A673 (cell line): ENCODE measurements around the gene TMEM186. TPM values are rescaled to one million over a fixed set of nuclear protein-coding genes. Genes with fewer than 3 reads are reported as not detected.
"Not testable (repeated sequence)": the region's sequence is repeated elsewhere in the genome, so short reads cannot be mapped to it uniquely, and the experiment has no call there.

Source experiments
- BruUV-seq: library from RNA; stranded (reverse); fragments of 400-500 nt; replicated peaks from 2 replicates; lab custom pipeline; 2021; lab: Mats Ljungman, UMichigan
- CTCF ChIA-PET: fragments of 300-600 bp; sonication (Branson Sonifier 250); formaldehyde crosslinking; loops from one replicate; lab custom pipeline; 2022; ENCODE audit warnings: antibody characterized with exemption; lab: Charles Lee
- POLR2A ChIA-PET: fragments of 300-600 bp; sonication (Branson Sonifier 250); formaldehyde crosslinking; loops from one replicate; lab custom pipeline; 2022; ENCODE audit warnings: antibody characterized with exemption; ENCODE audit not compliant: low non-redundant PET; lab: Charles Lee
- DNase-seq: peaks from one replicate; pipeline ENCODE4 v3.0.0-alpha.2; 2015; ENCODE audit warnings: low spot score
- H3K27ac ChIP-seq: fragments of 200-600 bp; sonication (generic); 2 replicates; pipeline ENCODE4 v1.5.1; 2016; ENCODE audit warnings: mixed run types, low read depth, mild to moderate bottlenecking, mixed read lengths, antibody characterized with exemption, low read length; ENCODE audit not compliant: poor library complexity, severe bottlenecking
- H3K27me3 ChIP-seq: fragments of 200-600 bp; sonication (generic); replicated peaks from 2 replicates; pipeline ENCODE4 v1.6.1; 2017; ENCODE audit warnings: mixed run types, low read depth, mild to moderate bottlenecking, mixed read lengths, antibody characterized with exemption, low read length; ENCODE audit not compliant: insufficient read depth, poor library complexity
- H3K36me3 ChIP-seq: fragments of 200-600 bp; sonication (generic); 2 replicates; pipeline ENCODE4 v1.6.1; 2016; ENCODE audit warnings: mixed run types, mild to moderate bottlenecking, mixed read lengths, antibody characterized with exemption, low read length; ENCODE audit not compliant: insufficient read depth, poor library complexity, severe bottlenecking
- H3K4me1 ChIP-seq: fragments of 200-600 bp; sonication (generic); 2 replicates; pipeline ENCODE4 v1.6.1; 2017; ENCODE audit warnings: mixed run types, mild to moderate bottlenecking, mixed read lengths, antibody characterized with exemption, low read length; ENCODE audit not compliant: insufficient read depth, poor library complexity, severe bottlenecking
- H3K4me3 ChIP-seq: fragments of 200-600 bp; sonication (generic); 2 replicates; pipeline ENCODE4 v1.5.1; 2016; ENCODE audit warnings: low read depth, mixed run types, mild to moderate bottlenecking, mixed read lengths, low read length; ENCODE audit not compliant: poor library complexity, severe bottlenecking
- H3K9me3 ChIP-seq: fragments of 200-600 bp; sonication (generic); 2 replicates; pipeline ENCODE4 v1.6.1; 2016; ENCODE audit warnings: mixed run types, low read depth, mild to moderate bottlenecking, mixed read lengths, antibody characterized with exemption, low read length; ENCODE audit not compliant: poor library complexity, severe bottlenecking
- CTCF ChIP-seq: fragments of 300-800, 200-600 bp; sonication (generic); conservative IDR thresholded peaks from 2 replicates; pipeline ENCODE4 v1.5.1; 2017; ENCODE audit warnings: low read depth, mild to moderate bottlenecking, antibody characterized with exemption, low read length, moderate library complexity, mixed read lengths
- EZH2 ChIP-seq: fragments of 200-600 bp; sonication (generic); IDR thresholded peaks from 2 replicates; pipeline ENCODE4 v1.6.1; 2017; ENCODE audit warnings: borderline replicate concordance, low read depth, mild to moderate bottlenecking, mixed read lengths, antibody characterized with exemption, low read length; ENCODE audit not compliant: poor library complexity, severe bottlenecking
- intact Hi-C: fragments of 100-400 bp; cut with micrococcal nuclease; formaldehyde crosslinking; loops from one replicate; pipeline ENCODE4 v1.10.0; 2022; ENCODE audit not compliant: unreplicated experiment
- total RNA-seq: library from RNA; stranded (reverse); gene quantifications from 2 replicates; pipeline ENCODE4 v1.2.3, GENCODE V29; 2021

TMEM186 gene
- total RNA-seq, 1 experiment from 2014 or later = 13.5 TPM

GRCh38 chr16:8845699-8846298 lies 48.4 kb upstream of the TMEM186 start:
- H3K27ac ChIP-seq = no peak overlapping the region
- intact Hi-C loops = no loop called here
- H3K27me3 ChIP-seq = no peaks in the 10 kb centered on the region
- ChIA-PET CTCF (no interaction called here), POLR2A (no interaction called here)
- DNase-seq = no peak
- TF ChIP-seq EZH2 = no peak
- no peak for TF ChIP-seq CTCF
- no peaks in the 10 kb centered on the region for H3K9me3 ChIP-seq
- H3K4me1 ChIP-seq = peaks cover 10% of the 10 kb centered on the region
- H3K36me3 ChIP-seq = peaks cover 32% of the 10 kb centered on the region
- H3K4me3 ChIP-seq = no peak overlapping the region
- no TSS peak for BruUV-seq

DNA sequence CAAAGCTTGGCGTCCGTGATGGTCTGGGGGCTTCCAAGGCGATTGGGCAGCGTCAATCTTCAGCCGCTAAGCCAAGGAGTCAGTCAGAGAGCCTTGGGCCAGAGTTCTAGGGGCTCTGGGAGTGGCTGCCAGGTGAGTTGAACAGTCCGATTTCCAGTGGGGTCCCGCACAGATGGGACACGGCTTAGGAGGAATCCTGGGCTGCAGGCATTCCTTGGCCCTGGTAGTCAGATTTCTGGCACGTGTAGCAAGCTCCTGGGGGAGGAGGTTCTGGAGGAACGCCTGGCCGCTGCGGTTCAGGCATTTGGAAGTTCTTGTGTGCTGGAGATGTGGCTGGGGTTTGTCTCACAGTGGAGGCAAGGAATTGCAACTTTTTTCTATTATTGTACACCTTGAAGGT lies 45.9 kb upstream of the TMEM186 start:
- H3K4me3 ChIP-seq, CTCF ChIA-PET, H3K9me3 ChIP-seq, intact Hi-C loops, H3K36me3 ChIP-seq, BruUV-seq, DNase-seq, POLR2A ChIA-PET, H3K27ac ChIP-seq, H3K4me1 ChIP-seq, H3K27me3 ChIP-seq: not testable (repeated sequence)

GRCh38 chr16:8842016-8842415 lies 44.6 kb upstream of the TMEM186 start:
- intact Hi-C loops, H3K4me1 ChIP-seq, H3K36me3 ChIP-seq, CTCF ChIA-PET, H3K9me3 ChIP-seq, DNase-seq, BruUV-seq, POLR2A ChIA-PET, H3K27me3 ChIP-seq, H3K4me3 ChIP-seq, H3K27ac ChIP-seq: not testable (repeated sequence)

GRCh38 chr16:8837594-8837993 lies 40.2 kb upstream of the TMEM186 start:
- H3K4me3 ChIP-seq, intact Hi-C loops, BruUV-seq, POLR2A ChIA-PET, H3K36me3 ChIP-seq, CTCF ChIA-PET, H3K4me1 ChIP-seq, DNase-seq, H3K9me3 ChIP-seq, H3K27ac ChIP-seq, H3K27me3 ChIP-seq: not testable (repeated sequence)

DNA sequence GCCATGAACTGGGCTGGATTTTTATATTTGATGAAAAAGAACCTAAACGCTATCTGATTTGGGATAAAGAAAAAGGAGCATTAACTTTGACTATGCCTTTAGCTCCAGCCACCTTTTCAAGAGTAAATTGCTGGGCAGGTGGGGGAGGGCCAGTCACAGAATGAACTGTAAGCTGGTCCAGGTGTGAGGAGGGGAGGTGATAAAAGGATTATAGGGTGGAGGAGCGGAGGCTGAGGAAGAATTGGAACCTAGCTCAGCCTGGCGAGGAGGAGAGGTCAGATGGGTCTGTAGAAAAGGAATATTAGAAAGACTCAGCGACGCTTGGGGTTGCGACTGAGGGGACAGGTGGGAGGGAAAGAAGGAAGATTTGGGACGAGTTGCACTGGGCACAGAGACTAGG lies 39.4 kb upstream of the TMEM186 start:
- H3K4me3 ChIP-seq, BruUV-seq, intact Hi-C loops, H3K27me3 ChIP-seq, CTCF ChIA-PET, DNase-seq, POLR2A ChIA-PET, H3K27ac ChIP-seq, H3K4me1 ChIP-seq, H3K9me3 ChIP-seq, H3K36me3 ChIP-seq: not testable (repeated sequence)
